ENCODE data around the gene KIF5A.
A peak's percentile ranks its signal among the peaks of the same experiment; 100 is the strongest.
"Not testable (repeated sequence)": the region's sequence is repeated elsewhere in the genome, so short reads cannot be mapped to it uniquely, and the experiment has no call there.

The KIF5A gene

DNA sequence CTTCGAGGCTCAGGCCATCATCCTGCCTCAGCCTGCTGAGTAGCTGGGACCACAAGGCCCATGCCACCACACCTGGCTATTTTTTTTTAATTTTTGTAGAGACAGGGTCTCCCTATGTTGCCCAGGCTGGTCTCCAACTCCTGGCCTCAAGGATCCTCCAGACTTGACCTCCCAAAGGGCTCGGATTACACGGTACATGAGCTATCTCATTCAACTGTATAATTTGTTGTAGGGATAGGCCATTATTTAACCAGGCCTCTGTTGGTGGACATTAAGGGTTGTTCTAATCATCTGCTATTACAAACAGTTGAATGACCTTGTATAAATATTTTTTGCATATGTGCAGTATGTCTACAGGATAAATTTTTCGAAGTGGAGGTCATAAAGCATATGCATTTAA is 9.0 kb downstream of the KIF5A start:
- no peak for DNase-seq

DNA sequence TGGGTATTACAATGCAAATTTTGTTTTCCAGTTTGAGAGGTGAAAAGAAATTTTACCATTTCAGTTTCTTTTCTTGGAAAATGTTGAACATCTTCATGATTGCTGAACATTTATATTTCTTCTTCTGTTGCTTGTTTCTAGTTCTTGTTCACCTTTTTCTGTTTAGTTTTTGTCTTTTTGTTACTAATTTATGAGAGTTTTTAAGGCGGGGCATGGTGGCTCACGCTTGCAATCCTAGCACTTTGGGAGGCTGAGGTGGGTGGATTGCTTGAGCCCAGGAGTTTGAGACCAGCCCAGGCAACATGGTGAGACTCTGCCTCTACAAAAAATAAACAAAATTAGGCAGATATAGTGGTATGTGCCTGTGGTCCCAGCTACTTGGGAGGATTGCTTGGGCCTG is 10.7 kb downstream of the KIF5A start:
- DNase-seq: no peak

GRCh38 chr12:57561117-57561516 is 11.3 kb downstream of the KIF5A start:
- DNase-seq: peak; percentile 18

DNA sequence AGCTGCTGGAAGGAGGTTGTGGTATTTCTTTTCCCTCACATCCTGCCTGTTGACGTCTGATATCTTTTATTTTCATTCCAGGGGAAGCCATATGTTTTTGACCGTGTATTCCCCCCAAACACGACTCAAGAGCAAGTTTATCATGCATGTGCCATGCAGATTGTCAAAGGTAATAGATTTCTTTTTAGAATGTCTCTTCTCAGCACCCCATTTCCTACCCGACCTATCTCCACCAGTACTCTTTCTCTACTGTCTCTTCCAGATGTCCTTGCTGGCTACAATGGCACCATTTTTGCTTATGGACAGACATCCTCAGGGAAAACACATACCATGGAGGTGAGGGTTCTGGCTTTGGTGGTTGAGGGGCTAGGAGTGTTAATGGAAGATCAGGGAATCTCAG is 13.5 kb downstream of the KIF5A start:
- no peak for DNase-seq

- DNase-seq: no peak
Measured at GRCh38 chr12:57564178-57564740, 14.4 kb downstream of the KIF5A start.

- no peak for DNase-seq
Measured at GRCh38 chr12:57568838-57569237, 19.0 kb downstream of the KIF5A start.

- no peak for DNase-seq
Measured at GRCh38 chr12:57569858-57570257, 20.0 kb downstream of the KIF5A start.

DNA sequence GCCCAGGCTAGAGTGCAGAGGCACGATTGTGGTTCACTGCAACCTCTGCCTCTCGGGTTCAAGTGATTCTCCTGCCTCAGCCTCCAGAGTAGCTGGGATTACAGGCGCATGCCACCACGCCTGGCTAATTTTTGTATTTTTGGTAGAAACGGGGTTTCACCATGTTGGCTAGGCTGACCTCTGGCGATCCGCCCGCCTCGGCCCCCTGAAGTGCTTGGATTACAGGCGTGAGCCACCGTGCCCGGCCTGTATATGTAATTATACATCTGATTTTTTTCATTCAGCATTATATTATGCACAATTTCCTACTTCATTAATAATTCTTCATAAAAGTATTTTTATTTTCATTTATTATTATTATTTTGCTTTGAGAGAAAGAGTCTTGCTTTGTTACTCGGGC is 20.6 kb downstream of the KIF5A start:
- not testable (repeated sequence) for DNase-seq

- DNase-seq: no peak
Measured at GRCh38 chr12:57571926-57572762, 22.3 kb downstream of the KIF5A start.

DNA sequence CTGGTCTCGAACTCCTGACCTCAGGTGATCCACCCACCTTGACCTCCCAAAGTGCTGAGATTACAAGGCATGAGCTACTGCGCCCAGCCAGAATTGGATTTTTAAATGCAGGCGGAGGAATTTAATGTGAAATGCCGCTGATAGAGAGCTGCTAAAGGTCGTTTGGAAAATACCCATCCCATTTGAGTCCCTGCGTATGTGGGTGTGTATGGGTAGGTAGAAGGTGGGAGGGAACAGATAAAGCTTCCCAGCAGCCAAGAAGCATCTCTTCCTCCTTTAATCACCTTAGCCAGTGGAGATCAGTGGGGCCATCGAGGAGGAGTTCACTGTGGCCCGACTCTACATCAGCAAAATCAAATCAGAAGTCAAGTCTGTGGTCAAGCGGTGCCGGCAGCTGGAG is 25.0 kb downstream of the KIF5A start:
- DNase-seq: no peak

GRCh38 chr12:57575771-57576612 is 26.1 kb downstream of the KIF5A start:
- no peak for DNase-seq

DNA sequence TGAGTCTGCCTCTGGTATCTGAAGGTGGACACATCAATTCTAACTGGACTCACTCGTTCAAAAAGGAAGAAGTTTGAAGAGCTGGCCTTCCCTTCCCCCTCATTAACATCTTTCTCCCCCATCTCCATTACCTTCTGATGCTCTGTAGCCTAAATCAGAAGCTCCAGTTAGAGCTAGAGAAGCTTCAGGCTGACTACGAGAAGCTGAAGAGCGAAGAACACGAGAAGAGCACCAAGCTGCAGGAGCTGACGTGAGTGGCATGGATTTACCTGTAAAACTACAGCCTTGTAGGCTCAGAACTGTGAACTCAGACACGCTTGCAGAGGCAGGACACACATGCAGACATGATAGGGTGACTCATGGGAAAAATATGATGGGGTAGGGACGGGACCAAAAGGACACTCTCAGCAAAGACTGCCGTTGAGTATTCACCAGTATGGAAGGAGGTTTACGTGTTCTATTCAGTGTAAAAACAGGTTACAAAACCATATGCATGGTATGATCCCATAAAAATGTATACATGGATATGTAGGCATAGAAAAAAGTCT is 26.8 kb downstream of the KIF5A start:
- DNase-seq: no peak

DNA sequence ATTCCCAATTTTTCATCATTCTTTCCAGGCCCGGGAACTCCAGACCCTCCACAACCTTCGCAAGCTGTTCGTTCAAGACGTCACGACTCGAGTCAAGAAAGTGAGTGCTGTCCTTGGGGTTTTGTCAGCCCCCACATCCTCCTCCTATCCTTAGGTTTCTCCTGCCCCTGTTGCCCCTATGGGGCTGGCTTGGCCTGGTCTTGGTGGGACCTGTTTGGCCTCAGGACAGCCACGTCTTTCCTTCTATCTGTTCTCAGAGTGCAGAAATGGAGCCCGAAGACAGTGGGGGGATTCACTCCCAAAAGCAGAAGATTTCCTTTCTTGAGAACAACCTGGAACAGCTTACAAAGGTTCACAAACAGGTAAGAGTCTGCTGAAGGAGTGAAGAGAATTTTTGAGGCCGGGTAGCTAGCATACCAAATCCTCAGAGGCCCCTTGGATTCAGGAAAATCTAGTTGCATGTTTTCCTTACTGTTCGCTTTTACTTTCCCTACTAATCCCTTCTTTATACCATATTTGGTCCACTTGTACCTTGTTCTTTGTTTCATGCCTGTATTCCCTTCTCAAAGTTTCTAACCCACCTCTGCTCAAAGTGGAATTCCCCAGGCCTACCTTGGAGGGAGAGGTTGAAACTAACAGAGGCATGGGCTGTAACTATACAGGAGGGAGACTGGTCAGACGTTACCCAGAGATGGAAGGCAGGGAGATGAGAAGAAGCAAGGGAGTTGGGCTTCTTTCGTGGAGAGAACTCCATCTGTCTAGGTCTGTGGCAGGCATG is 28.3 kb downstream of the KIF5A start:
- no peak for DNase-seq

GRCh38 chr12:57579011-57579410 is 29.2 kb downstream of the KIF5A start:
- DNase-seq: no peak

GRCh38 chr12:57579677-57580465 is 30.0 kb downstream of the KIF5A start:
- DNase-seq: no peak

DNA sequence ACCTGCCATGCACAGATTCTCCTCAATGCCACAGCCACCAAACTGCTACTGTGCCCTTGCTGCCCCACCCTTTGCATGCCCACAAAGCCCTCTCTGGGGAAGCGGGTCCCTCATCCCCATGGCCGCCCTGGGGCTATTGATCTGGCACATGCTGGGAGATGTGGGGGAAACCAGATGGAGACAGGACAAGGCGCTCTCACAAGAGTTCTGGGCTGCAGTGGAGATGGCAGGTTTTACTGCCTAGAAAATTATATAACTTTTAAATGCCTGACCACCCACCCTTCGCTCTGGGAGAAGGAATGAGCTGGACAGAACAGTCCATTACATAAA is 30.6 kb downstream of the KIF5A start:
- no peak for DNase-seq

DNA sequence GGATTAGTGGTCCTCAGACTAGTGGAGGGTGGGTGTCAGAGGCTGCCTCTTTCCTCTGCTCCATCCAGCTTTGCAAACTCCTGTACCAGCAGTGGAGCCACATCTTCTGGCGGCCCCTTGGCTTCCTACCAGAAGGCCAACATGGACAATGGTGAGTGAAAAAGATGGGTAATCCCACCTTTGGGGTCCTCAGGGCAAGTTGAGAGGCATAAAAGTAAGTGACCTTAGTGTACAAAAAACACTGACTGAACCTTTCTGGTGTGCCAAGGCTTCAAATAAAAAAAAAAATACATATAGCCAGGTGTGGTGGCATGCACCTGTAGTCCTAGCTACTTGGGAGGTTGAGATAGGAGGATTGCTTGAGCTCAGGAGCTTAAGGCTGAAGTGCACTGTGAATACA is 32.0 kb downstream of the KIF5A start:
- DNase-seq: no peak

DNA sequence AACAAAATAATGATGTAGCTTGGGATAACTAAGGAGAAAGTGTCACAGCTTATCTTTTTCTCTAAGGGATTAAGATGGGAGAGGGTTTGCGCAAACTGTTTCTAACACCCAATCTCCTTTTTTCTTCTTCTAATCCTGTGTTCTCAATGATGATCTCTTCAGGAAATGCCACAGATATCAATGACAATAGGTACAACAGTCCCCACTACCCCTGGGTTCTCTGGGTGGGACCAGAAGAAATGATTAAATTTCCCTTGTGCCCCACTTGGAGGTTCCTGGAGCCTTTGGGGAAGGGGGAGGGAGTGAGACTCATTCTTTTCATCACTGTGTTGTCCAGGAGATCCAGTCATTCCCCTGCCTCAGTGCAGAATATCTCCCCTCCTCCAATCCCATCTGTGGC is 32.6 kb downstream of the KIF5A start:
- no peak for DNase-seq

DNA sequence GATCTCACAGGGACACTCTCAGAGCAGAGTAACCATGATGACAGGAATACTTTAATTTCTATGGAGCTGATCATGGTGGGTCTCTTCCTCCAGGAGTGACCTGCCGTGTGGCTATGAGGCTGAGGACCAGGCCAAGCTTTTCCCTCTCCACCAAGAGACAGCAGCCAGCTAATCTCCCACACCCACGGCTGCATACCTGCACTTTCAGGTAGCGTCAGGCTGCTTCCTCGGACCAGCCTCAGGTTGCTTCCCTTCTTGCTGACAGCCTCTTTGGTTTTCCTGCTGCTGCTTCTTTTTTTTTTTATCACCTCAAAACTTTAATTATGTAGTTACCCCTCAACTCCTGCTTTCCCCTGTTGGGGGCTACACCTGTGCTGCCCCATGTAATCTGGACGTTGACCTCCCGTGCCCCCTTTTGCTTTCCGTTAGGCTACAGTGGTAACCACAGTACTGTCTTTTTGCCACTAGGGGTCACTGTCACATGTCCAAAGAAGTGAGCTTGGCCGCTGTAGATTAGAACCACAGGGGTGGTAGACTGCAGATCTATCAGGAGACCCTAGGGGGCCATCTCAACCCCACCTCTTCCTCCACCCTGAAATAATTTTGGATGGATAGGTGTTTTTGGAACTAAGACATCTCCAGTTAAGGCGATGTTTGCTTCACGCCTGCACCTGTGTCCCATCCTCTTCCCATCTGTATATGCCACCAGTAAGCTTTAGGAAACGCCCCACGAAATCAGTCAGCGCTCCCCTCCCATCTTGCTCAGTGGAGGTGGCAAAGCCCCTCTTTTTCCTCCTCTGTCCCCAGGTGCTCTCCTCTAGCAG is 33.4 kb downstream of the KIF5A start:
- DNase-seq: peak; percentile 83

- no peak for DNase-seq
Measured at GRCh38 chr12:57584050-57584449, 34.2 kb downstream of the KIF5A start.

DNA sequence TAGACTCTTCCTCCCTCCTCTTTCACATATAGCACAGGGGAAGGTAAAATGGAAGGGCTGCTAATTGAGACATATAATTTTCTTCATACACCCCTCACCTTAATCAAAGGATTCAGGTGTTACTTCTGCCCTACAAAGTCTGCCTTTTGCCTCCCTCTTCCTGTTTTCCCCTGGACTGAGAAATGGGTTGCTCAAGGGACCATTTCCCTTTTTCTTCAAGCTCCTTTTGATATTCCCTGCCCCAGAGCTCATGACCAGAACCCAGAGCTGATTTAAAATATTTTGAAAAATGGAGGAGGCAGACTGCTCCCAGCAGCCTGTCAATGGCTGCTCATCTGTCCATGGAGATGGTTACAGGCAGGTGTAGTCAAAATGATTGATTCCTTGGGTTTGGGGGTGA is 34.8 kb downstream of the KIF5A start:
- no peak for DNase-seq
